IPS-20b (cell line): ENCODE results near the gene CD47.

Source experiments
- H3K27ac ChIP-seq: one replicate; pipeline ENCODE4 v1.5.1; 2013; ENCODE audit warnings: low read length
- H3K27me3 ChIP-seq: 2 replicates; pipeline ENCODE4 v1.6.1; 2013; ENCODE audit warnings: mild to moderate bottlenecking, low read length, inconsistent platforms; ENCODE audit not compliant: insufficient read depth
- H3K36me3 ChIP-seq: 2 replicates; pipeline ENCODE4 v1.6.1; 2013; ENCODE audit warnings: low read depth, mild to moderate bottlenecking, inconsistent platforms, low read length, moderate library complexity; ENCODE audit not compliant: insufficient read depth
- H3K4me1 ChIP-seq: 2 replicates; pipeline ENCODE4 v1.6.1; 2013; ENCODE audit warnings: mild to moderate bottlenecking, control low read depth, inconsistent platforms, low read length, moderate library complexity; ENCODE audit not compliant: insufficient read depth
- H3K4me3 ChIP-seq: 2 replicates; pipeline ENCODE4 v1.5.1; 2013; ENCODE audit warnings: mild to moderate bottlenecking, low read length, inconsistent platforms
- H3K9ac ChIP-seq: 2 replicates; pipeline ENCODE4 v1.6.1; 2013; ENCODE audit warnings: low read depth, mild to moderate bottlenecking, inconsistent platforms, low read length, moderate library complexity
- H3K9me3 ChIP-seq: 2 replicates; pipeline ENCODE4 v1.6.1; 2013; ENCODE audit warnings: mild to moderate bottlenecking, low read depth, low read length, inconsistent platforms; ENCODE audit not compliant: insufficient read depth

CD47 gene

DNA sequence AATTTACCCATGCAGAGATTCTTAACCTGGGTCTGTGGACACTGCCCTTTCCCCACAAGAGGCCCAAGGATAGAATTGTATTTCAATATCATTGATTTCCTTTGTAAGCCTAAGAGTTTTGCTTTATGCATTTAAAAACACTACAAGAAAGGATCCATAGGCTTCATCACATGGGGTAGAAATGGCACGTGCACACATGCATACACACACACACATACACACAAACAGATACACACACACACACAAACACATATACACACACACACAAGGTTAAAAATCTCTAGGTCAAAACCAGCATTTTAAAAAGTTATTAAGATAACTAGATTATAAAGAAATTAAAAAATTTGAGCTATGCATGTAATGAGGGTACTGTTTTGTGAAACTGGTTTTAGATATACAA lies 35.5 kb upstream of the CD47 start:
- peaks cover 4% of the 10 kb centered on the region; the same call in 1 of the 2 replicates for H3K4me1 ChIP-seq
- no peak overlapping the region for H3K27ac ChIP-seq
- H3K27me3 ChIP-seq = no peaks in the 10 kb centered on the region
- H3K9ac ChIP-seq = no peak overlapping the region
- H3K9me3 ChIP-seq = no peaks in the 10 kb centered on the region
- H3K36me3 ChIP-seq = no peaks in the 10 kb centered on the region
- no peak overlapping the region for H3K4me3 ChIP-seq

DNA sequence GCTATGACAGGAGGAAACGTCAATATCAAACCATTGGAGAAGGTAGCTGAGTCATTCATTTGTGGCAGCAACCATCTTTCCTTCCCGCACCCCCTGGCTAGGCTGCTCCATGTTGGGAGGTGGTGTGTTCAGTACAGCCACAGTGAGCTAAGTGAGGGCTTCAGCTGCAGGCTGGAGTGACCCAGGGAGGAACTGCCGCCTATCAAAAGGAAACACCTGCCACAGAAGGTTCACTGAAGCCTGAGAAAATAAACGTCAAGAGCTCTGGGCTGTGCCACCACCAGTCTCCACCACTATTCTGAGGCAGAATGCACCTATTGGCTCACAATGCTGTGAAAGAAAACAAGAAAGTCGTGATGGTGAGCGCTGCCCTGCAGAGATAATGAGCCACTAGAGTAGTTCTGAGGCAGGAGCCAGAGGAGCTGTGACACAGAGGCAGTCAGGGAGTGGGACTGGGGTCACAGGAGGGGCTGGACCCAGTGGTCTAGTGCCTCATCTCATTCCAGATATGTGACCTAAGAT lies 34.8 kb upstream of the CD47 start:
- no peaks in the 10 kb centered on the region for H3K36me3 ChIP-seq
- peaks cover 4% of the 10 kb centered on the region; the same call in 1 of the 2 replicates for H3K4me1 ChIP-seq
- H3K4me3 ChIP-seq = no peak overlapping the region
- no peaks in the 10 kb centered on the region for H3K9me3 ChIP-seq
- H3K27me3 ChIP-seq = no peaks in the 10 kb centered on the region
- H3K27ac ChIP-seq = no peak overlapping the region
- no peak overlapping the region for H3K9ac ChIP-seq

DNA sequence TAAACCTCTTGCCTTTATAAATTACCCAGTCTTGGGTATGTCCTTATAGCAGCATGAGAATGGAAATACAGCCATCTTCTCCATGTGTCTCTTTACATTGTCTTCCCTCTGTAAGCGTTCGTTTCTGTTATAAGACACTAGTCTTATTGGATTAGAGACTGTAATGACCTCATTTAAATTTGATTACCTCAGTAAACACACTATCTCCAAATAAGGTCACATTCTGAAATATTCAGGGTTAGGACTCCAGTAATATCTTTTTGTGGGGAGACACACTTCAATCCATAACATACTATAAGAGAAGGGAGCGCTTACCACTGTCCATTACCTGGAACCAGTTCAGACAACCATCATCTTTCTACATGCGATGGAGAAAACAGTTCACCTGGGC lies 34.3 kb upstream of the CD47 start:
- no peaks in the 10 kb centered on the region for H3K9me3 ChIP-seq
- no peaks in the 10 kb centered on the region for H3K27me3 ChIP-seq
- H3K9ac ChIP-seq = no peak overlapping the region
- no peak overlapping the region for H3K27ac ChIP-seq
- peaks cover 4% of the 10 kb centered on the region; the same call in 1 of the 2 replicates for H3K4me1 ChIP-seq
- no peak overlapping the region for H3K4me3 ChIP-seq
- H3K36me3 ChIP-seq = no peaks in the 10 kb centered on the region

DNA sequence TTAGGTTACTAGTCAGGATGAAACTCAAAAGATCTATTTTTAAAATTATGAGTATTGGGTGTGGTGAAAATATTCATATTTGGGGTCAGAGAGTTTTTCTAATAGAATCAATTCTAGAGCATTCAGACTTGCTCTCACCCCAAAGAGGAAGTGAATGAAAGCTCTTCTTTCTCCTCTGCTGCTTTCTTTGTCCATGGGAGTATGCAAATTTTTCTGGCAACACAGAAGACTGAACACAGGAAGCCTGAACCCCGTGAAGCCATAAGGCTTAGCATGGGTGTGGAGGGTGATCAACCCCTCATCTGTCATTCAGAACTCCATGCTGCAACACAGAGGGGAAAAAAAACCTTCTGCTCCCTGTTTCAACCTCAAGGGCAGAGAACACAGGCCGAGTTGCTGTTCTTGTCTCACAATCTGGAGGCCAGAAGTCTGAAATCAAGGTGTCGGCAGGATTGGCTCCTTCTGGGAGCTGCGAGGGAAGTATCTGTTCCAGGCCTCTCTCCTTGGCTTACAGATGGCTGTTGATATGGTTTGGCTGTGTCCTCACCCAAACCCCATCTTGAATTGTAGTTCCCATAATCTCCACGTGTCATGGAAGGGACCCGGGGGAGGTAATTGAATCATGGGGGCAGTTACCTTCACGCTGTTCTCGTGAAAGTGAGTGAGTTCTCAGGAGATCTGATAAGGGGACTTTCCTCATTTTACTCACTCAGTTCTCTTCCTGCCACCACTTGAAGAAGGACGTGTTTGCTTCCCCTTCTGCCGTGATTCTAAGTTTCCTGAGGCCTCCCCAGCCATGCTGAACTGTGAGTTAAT lies 33.7 kb upstream of the CD47 start:
- Histone ChIP-seq H3K36me3 (no peaks in the 10 kb centered on the region), H3K4me3 (no peak overlapping the region), H3K4me1 (peaks cover 4% of the 10 kb centered on the region; the same call in 1 of the 2 replicates), H3K9me3 (no peaks in the 10 kb centered on the region), H3K9ac (no peak overlapping the region), H3K27me3 (no peaks in the 10 kb centered on the region), H3K27ac (no peak overlapping the region)

DNA sequence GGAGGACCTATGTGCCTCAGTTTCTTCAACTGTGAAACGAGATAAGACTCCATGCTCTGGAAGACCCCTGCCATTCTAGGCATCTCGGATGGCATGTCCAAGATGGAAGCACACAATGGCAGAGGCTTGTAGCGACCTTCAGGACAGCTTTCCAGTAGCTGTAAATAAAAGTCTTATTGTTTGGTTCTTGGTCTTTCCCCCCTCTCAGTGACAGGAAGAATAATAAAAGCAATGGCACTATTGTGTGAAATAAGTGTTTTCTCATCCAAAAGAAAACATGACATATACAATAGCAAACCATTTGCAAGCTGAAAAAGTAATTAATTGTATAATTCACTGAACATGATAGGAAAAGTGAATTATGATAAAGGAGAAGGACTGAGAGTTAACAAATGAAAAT lies 32.5 kb upstream of the CD47 start:
- Histone ChIP-seq H3K27me3 (no peaks in the 10 kb centered on the region), H3K27ac (no peak overlapping the region), H3K9me3 (no peaks in the 10 kb centered on the region), H3K9ac (no peak overlapping the region), H3K4me3 (no peak overlapping the region), H3K4me1 (peaks cover 4% of the 10 kb centered on the region; the same call in 1 of the 2 replicates), H3K36me3 (no peaks in the 10 kb centered on the region)

DNA sequence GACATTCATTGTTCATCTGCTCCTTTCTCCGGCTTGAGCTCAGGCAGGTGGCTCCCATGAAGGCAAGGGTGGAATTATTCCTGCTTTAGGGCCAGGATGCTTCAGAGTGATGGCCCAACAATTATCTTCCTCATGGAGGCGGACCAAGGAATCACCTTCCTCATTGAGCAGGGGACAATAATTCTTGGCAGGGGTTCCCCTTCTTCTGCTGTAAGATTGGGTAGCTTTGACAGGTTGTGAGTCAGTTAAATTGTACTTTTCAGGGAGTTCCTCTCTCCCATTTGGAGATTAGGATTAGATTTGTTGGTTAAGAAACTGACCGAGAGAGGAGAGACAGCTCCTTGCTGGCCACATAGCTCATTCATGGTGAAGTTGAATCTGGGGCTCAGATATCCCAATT lies 31.4 kb upstream of the CD47 start:
- no peaks in the 10 kb centered on the region for H3K36me3 ChIP-seq
- H3K9ac ChIP-seq = no peak overlapping the region
- no peak overlapping the region for H3K27ac ChIP-seq
- no peaks in the 10 kb centered on the region for H3K9me3 ChIP-seq
- no peak overlapping the region for H3K4me3 ChIP-seq
- H3K4me1 ChIP-seq = peaks cover 4% of the 10 kb centered on the region; the same call in 1 of the 2 replicates
- no peaks in the 10 kb centered on the region for H3K27me3 ChIP-seq

DNA sequence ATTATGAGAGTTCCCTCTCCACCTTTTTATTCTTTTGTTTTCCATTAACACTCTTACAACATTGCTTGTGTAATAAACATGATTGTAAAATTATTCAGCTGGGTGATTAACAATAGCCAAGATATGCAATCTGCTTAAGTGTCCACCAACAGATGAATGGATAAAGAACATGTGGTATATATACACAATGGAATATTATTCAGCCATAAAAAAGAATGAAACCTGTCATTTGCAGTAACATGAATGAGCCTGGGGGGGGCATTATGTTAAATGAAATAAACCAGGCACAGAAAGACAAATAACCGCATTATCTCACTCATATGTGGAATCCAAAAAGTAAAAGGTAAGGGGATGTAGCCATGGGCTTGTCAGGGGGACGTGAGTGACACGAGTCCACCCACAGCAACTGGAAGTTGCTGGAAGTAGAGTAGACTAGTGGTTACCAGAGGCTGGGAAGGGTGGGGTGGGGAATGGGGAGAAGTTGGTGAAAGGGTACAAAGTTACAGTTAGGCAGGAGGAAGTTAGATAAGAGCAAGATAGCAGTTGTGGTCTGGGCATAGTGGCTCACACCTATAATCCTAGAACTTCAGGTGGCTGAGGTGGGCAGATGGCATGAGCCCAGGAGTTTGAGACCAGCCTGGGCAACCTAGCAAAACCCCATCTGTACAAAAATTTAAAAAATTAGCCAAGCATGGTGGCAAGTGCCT lies 28.7 kb upstream of the CD47 start:
- Histone ChIP-seq H3K4me1 (peaks cover 4% of the 10 kb centered on the region; the same call in 1 of the 2 replicates), H3K4me3 (no peak overlapping the region), H3K27ac (no peak overlapping the region), H3K9ac (no peak overlapping the region), H3K36me3 (no peaks in the 10 kb centered on the region), H3K9me3 (no peaks in the 10 kb centered on the region), H3K27me3 (no peaks in the 10 kb centered on the region)

DNA sequence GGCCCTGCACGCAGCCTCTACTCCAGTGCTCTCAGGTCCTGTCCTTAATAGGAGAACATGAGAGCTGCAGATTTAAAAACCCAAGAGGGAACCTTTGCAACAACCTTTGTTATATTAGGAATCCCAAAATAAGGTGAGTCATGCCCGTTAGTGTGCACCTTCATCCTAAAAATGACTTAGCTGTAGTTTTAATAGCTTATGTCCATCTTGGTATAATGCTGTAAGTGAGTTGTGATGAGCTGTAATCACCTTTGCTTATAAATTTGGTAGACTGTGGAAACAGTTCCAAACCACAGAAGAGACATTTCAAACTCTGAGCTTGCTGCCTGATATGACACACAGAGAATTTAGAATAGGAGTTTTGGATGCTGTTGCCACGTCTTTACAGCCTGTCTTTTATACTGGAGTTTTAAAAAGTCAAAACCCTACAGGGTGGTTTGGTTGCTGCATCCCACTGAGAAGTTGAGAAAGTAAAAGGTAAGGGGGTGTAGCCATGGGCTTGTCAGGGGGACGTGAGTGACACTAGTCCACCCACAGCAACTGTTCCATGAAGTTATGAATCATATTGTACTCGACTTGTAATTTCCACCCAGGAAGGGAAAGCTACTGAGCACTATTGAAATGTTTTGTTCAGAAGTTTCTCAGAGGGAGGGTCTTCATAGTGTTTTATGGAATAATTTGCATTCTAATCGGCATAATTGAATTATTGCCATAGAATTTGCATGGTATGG lies 27.4 kb upstream of the CD47 start:
- Histone ChIP-seq H3K9me3 (no peaks in the 10 kb centered on the region), H3K4me3 (no peak overlapping the region), H3K4me1 (no peaks in the 10 kb centered on the region), H3K27me3 (no peaks in the 10 kb centered on the region), H3K36me3 (no peaks in the 10 kb centered on the region), H3K27ac (no peak overlapping the region), H3K9ac (no peak overlapping the region)

DNA sequence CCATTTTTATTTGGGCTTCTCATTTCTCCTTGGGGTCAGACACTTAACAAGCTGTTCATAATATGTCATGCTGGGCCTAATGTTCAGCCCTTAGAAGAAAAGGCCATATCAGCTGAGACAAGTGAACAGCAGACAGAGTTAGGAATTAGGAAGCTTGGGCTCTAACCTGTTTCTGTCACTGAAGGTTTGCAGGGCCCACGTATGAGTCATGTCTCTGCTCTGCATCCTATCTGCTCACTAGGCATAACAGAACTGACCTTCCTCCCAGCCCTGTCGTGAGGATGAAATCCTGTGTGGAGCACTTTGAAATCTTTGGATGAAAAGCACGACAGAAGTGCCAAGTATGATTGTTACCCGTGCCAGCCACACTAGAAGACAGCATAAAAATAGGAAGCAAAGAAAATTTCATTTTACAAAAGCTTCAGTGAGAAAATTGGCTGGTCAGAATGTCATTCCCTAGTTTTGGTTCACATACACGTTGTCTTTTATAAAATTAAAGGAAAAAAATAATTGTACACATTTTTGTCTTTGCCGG lies 26.5 kb upstream of the CD47 start:
- Histone ChIP-seq H3K27ac (no peak overlapping the region), H3K27me3 (no peaks in the 10 kb centered on the region), H3K9ac (no peak overlapping the region), H3K36me3 (no peaks in the 10 kb centered on the region), H3K9me3 (no peaks in the 10 kb centered on the region), H3K4me3 (no peak overlapping the region), H3K4me1 (no peaks in the 10 kb centered on the region)

DNA sequence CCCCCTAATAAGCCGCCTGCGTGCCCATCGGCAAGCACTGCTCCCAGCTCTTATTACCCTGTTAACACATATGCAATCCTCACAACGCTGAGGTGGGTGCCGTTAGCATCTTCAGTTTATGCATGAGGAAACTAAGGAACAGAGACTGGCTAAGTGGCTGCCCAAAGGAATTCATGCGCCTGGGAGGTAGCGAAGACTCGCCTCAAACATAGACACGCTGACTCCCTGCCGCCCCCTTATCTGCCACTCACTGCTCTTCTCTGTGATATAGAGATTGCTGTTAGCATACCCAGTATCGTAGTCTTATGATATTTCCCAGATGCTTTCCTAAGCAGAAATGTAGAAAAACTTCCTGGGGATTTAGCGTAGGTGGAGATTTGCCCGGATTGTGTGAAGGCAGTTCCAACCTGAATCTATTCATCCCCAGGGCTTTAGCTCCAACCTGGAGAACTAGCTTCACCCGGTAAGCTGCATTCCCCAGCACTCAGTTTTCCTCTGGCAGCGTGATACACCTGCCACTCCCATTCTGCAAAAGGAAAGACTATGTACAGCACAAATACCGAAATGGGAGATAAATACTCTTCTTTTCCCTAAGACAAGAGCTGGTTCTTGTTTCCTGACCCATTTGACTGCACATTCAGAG lies 23.7 kb upstream of the CD47 start:
- H3K27ac ChIP-seq = no peak overlapping the region
- no peaks in the 10 kb centered on the region for H3K4me1 ChIP-seq
- H3K4me3 ChIP-seq = no peak overlapping the region
- no peaks in the 10 kb centered on the region for H3K9me3 ChIP-seq
- no peaks in the 10 kb centered on the region for H3K36me3 ChIP-seq
- no peaks in the 10 kb centered on the region for H3K27me3 ChIP-seq
- H3K9ac ChIP-seq = no peak overlapping the region

DNA sequence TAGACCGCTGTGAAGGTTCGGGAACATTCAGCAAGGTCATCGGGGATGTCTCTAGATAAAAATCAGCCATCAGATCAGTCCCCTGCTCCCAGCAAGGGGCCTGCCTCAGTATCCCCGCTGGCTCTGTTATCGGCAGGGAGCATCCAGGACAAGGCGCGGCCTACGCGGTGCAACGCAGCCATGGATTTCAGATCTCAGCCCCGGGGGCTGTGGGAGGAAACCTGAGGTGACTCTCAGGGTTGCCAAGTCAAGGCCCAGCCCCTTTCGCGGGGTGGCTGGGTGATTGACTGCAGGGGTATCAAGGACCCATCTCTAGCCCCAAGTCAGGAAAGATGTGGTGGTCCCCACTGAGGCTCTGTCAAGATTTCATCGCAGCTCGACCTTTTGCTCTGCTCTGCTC lies 23.1 kb upstream of the CD47 start:
- Histone ChIP-seq H3K36me3 (no peaks in the 10 kb centered on the region), H3K9ac (no peak overlapping the region), H3K27ac (no peak overlapping the region), H3K4me3 (no peak overlapping the region), H3K9me3 (no peaks in the 10 kb centered on the region), H3K27me3 (no peaks in the 10 kb centered on the region), H3K4me1 (no peaks in the 10 kb centered on the region)
